HG03139 (cell line): ENCODE data around the gene SHISA7.
"Not testable (repeated sequence)": the region's sequence is repeated elsewhere in the genome, so short reads cannot be mapped to it uniquely, and the experiment has no call there.

Source experiments
- ATAC-seq: cut with Tn5 transposase; IDR thresholded peaks from one replicate; pipeline ENCODE4 v1.9.1; 2021; ENCODE audit not compliant: unreplicated experiment

The SHISA7 gene

GRCh38 chr19:55421281-55421680 lies 21.8 kb downstream of the SHISA7 start:
- ATAC-seq, result not testable (repeated sequence)

GRCh38 chr19:55419624-55420236 lies 23.4 kb downstream of the SHISA7 start:
- no peak for ATAC-seq

- ATAC-seq, result no peak
Measured at GRCh38 chr19:55419103-55419502, 24.0 kb downstream of the SHISA7 start.

GRCh38 chr19:55418185-55418584 lies 24.9 kb downstream of the SHISA7 start:
- ATAC-seq, result no peak

GRCh38 chr19:55410168-55410567 lies 32.9 kb downstream of the SHISA7 start:
- ATAC-seq, result no peak

- not testable (repeated sequence) for ATAC-seq
Measured at GRCh38 chr19:55409179-55409578, 33.9 kb downstream of the SHISA7 start.

GRCh38 chr19:55408533-55408872 lies 34.6 kb downstream of the SHISA7 start:
- no peak for ATAC-seq

- ATAC-seq, result peak; percentile 69
Measured at GRCh38 chr19:55407800-55408532, 35.1 kb downstream of the SHISA7 start.

GRCh38 chr19:55407550-55407799 lies 35.6 kb downstream of the SHISA7 start, which contains the start of gene UBE2S:
Gene UBE2S, minus strand, starts transcription at chr19:55407788. Its CDS starts 199 bp downstream, at chr19:55407589.
- not testable (repeated sequence) for ATAC-seq

- ATAC-seq, result no peak
Measured at GRCh38 chr19:55406826-55407549, 36.1 kb downstream of the SHISA7 start.

- no peak for ATAC-seq
Measured at GRCh38 chr19:55406091-55406825, 36.8 kb downstream of the SHISA7 start.

- ATAC-seq, result no peak
Measured at GRCh38 chr19:55405638-55406037, 37.5 kb downstream of the SHISA7 start.

GRCh38 chr19:55402509-55402908 lies 40.6 kb downstream of the SHISA7 start:
- no peak for ATAC-seq

GRCh38 chr19:55401390-55401789 lies 41.7 kb downstream of the SHISA7 start:
- not testable (repeated sequence) for ATAC-seq

- ATAC-seq, result no peak
Measured at GRCh38 chr19:55400281-55401087, 42.6 kb downstream of the SHISA7 start.

GRCh38 chr19:55398200-55398925 lies 44.7 kb downstream of the SHISA7 start:
- ATAC-seq, result no peak

GRCh38 chr19:55392820-55393761 lies 50.0 kb downstream of the SHISA7 start:
- no peak for ATAC-seq

- ATAC-seq, result no peak
Measured at GRCh38 chr19:55391702-55392615, 51.1 kb downstream of the SHISA7 start.
